ENCODE results near the gene WWOX. TPM values are rescaled to one million over a fixed set of nuclear protein-coding genes. Genes with fewer than 3 reads are reported as not detected.

The WWOX gene
- total and polyA plus RNA-seq, 4 donors = 5.4 to 61.5 (median 18.4) TPM

DNA sequence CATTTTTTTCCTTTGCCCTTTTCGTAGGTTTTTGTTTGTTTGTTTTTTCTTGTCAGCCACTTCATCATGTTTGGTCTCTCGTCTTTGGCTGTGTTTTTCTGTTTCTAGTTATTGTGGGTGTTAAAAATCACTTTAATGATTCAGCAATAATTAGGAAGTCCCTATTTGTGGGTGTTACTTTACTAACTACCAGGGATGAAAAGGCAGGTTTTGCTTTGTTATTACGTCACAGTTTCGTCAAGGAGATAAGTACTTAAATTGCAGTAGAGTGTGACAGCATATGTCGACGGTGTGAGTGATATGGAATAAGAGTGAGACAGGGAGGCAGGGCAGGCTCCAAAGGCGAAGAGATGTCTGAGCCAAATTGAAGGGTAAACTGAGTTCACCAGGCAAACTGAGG, 479.6 kb downstream of the WWOX start:
- DNase-seq (no peak), ATAC-seq (ENCODE audit: insufficient read depth, low FRiP score) (no peak)
- Histone ChIP-seq H3K9ac (ENCODE audit: insufficient read depth in 1 of 2, low read length in 2 of 2) (no peak overlapping the region), H3K4me3 (no peak overlapping the region), H3K36me3 (ENCODE audit: control insufficient read depth in 4 of 4, insufficient read depth in 4 of 4, low read length in 4 of 4) (no peaks in the 10 kb centered on the region), H3K27me3 (ENCODE audit: control insufficient read depth in 3 of 3, insufficient read depth in 3 of 3, low read length in 2 of 3) (no peaks in the 10 kb centered on the region), H3K4me1 (ENCODE audit: control insufficient read depth in 5 of 5, insufficient read depth in 5 of 5, low read length in 5 of 5) (no peaks in the 10 kb centered on the region), H3K9me3 (ENCODE audit: control insufficient read depth in 4 of 4, insufficient read depth in 3 of 4, low read length in 3 of 4) (no peaks in the 10 kb centered on the region), H3K27ac (ENCODE audit: low read depth in 1 of 2, low read length in 1 of 2) (no peak overlapping the region)
- TF ChIP-seq, protein P1, sequence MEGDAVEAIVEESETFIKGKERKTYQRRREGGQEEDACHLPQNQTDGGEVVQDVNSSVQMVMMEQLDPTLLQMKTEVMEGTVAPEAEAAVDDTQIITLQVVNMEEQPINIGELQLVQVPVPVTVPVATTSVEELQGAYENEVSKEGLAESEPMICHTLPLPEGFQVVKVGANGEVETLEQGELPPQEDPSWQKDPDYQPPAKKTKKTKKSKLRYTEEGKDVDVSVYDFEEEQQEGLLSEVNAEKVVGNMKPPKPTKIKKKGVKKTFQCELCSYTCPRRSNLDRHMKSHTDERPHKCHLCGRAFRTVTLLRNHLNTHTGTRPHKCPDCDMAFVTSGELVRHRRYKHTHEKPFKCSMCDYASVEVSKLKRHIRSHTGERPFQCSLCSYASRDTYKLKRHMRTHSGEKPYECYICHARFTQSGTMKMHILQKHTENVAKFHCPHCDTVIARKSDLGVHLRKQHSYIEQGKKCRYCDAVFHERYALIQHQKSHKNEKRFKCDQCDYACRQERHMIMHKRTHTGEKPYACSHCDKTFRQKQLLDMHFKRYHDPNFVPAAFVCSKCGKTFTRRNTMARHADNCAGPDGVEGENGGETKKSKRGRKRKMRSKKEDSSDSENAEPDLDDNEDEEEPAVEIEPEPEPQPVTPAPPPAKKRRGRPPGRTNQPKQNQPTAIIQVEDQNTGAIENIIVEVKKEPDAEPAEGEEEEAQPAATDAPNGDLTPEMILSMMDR (IDR thresholded peaks at IDR 0.05; ENCODE audit: control extremely low read depth, extremely low read depth) = no peak
- 75% methylated on average over 7 of the region's 7 CpGs for WGBS, 2 donors

DNA sequence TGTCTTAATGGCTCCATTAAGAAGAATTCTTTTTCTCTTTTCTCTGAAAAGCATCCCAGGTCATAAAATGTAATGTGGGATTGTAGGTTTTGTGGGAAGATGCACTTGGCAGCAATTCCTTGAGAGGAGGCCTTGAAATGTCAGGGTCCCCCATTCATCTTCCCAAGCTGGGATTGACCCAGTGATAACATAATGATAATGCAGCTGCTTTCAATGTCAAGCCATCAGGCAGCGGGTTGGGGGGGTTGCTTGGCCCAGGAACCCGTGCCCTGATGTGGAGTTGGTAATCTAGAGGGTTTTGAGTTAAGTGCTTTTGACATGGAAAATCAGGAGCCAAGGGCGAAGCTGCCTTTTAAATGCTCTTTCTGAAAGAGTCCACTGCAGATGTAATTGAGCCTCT, 484.0 kb downstream of the WWOX start:
- TF ChIP-seq, protein P1 (IDR thresholded peaks at IDR 0.05; ENCODE audit: control extremely low read depth, extremely low read depth) = no peak
- WGBS, 2 donors = 84 to 87% methylated on average over 3 of the region's 3 CpGs
- Histone ChIP-seq H3K4me1 (ENCODE audit: control insufficient read depth in 5 of 5, insufficient read depth in 5 of 5, low read length in 5 of 5) (no peaks in the 10 kb centered on the region), H3K9me3 (ENCODE audit: control insufficient read depth in 4 of 4, insufficient read depth in 3 of 4, low read length in 3 of 4) (no peaks in the 10 kb centered on the region), H3K27ac (ENCODE audit: low read depth in 1 of 2, low read length in 1 of 2) (no peak overlapping the region), H3K4me3 (no peak overlapping the region), H3K9ac (ENCODE audit: insufficient read depth in 1 of 2, low read length in 2 of 2) (no peak overlapping the region), H3K36me3 (ENCODE audit: control insufficient read depth in 4 of 4, insufficient read depth in 4 of 4, low read length in 4 of 4) (no peaks in the 10 kb centered on the region), H3K27me3 (ENCODE audit: control insufficient read depth in 3 of 3, insufficient read depth in 3 of 3, low read length in 2 of 3) (no peaks in the 10 kb centered on the region)
- ATAC-seq (ENCODE audit: insufficient read depth, low FRiP score) (no peak), DNase-seq (no peak)

DNA sequence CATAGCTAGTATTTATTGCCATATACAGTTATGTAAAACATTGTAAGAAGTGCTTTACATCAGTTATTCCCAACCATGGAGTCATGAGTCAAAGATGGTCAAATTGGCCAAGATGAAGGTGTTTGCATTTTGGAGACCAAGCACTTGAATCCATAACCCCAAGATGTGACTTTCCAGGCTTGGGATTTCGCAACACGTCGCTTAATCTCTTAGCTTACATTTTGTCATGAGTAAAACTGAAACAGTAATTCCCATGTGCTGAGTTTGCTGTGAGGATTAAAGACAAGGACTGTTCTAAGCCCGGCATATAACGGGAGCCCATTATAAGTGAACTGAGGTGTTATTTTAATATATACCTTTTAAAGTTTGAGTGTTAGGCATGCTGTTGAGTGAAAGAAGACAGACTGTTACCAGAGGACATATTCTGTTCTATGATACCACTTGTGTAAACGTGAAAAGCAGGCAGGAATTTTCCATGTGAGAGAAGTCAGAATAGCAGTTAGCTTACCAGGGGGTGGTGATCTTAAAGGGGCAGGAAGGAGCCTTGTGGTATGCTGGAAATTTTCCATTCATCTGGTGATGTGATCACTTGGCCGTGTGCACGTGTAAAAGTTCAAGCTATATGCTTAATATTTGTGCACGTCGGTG, 484.9 kb downstream of the WWOX start:
- TF ChIP-seq, protein P1 (IDR thresholded peaks at IDR 0.05; ENCODE audit: control extremely low read depth, extremely low read depth) = no peak
- Histone ChIP-seq H3K36me3 (ENCODE audit: control insufficient read depth in 4 of 4, insufficient read depth in 4 of 4, low read length in 4 of 4) (no peaks in the 10 kb centered on the region), H3K9ac (ENCODE audit: insufficient read depth in 1 of 2, low read length in 2 of 2) (no peak overlapping the region), H3K4me3 (no peak overlapping the region), H3K27ac (ENCODE audit: low read depth in 1 of 2, low read length in 1 of 2) (no peak overlapping the region), H3K27me3 (ENCODE audit: control insufficient read depth in 3 of 3, insufficient read depth in 3 of 3, low read length in 2 of 3) (no peaks in the 10 kb centered on the region), H3K9me3 (ENCODE audit: control insufficient read depth in 4 of 4, insufficient read depth in 3 of 4, low read length in 3 of 4) (no peaks in the 10 kb centered on the region), H3K4me1 (ENCODE audit: control insufficient read depth in 5 of 5, insufficient read depth in 5 of 5, low read length in 5 of 5) (no peaks in the 10 kb centered on the region)
- DNase-seq = no peak
- 83 to 92% methylated on average over 10 of the region's 10 CpGs for whole genome bisulfite sequencing, 2 donors
- no peak for ATAC-seq (ENCODE audit: insufficient read depth, low FRiP score)

DNA sequence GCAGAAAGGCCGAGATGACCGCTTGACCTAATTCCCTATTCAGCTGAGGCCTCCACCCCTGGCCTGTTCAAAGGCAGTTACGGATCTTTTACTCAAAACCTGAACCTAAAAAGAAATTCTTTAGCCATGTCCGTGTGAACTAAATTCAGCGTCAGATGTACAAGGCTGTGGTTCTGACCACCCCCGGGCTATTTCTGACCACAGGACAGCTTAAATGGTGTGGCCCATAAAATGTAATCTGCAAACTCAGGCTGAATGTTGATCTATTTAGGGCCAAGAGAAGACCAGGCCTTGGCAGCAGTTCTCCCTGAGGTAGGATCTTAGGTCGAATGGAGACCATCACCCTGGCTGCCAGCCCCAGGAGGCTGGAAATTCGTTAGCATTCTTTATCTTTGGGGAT, 485.5 kb downstream of the WWOX start:
- TF ChIP-seq, protein P1 (IDR thresholded peaks at IDR 0.05; ENCODE audit: control extremely low read depth, extremely low read depth) = no peak
- Histone ChIP-seq H3K4me1 (ENCODE audit: control insufficient read depth in 5 of 5, insufficient read depth in 5 of 5, low read length in 5 of 5) (no peaks in the 10 kb centered on the region), H3K36me3 (ENCODE audit: control insufficient read depth in 4 of 4, insufficient read depth in 4 of 4, low read length in 4 of 4) (no peaks in the 10 kb centered on the region), H3K27me3 (ENCODE audit: control insufficient read depth in 3 of 3, insufficient read depth in 3 of 3, low read length in 2 of 3) (no peaks in the 10 kb centered on the region), H3K9ac (ENCODE audit: insufficient read depth in 1 of 2, low read length in 2 of 2) (no peak overlapping the region), H3K4me3 (no peak overlapping the region), H3K9me3 (ENCODE audit: control insufficient read depth in 4 of 4, insufficient read depth in 3 of 4, low read length in 3 of 4) (no peaks in the 10 kb centered on the region), H3K27ac (ENCODE audit: low read depth in 1 of 2, low read length in 1 of 2) (no peak overlapping the region)
- ATAC-seq (ENCODE audit: insufficient read depth, low FRiP score) (no peak), DNase-seq (no peak)
- 96% methylated on average over 8 of the region's 8 CpGs for WGBS, 2 donors
